Right forelimb (tissue), 1 donor: ENCODE results near the gene IFNA5.
A peak's percentile ranks its signal among the peaks of the same experiment; 100 is the strongest.

Source experiments
- DNase-seq: peaks from one replicate; pipeline ENCODE4 v3.0.0-alpha.2; 2018

The IFNA5 gene

GRCh38 chr9:21305213-21305612 is at the start of gene IFNA5:
Gene IFNA5 (minus strand): TSS chr9:21305313. CDS start chr9:21305256, 57 bp downstream.
- DNase-seq, result no peak

GRCh38 chr9:21350787-21351186 is 45.7 kb upstream of the IFNA5 start, which contains the start of gene IFNA6:
Gene IFNA6 (minus strand): TSS chr9:21350887. CDS start chr9:21350887, 0 bp downstream.
- no peak for DNase-seq

DNA sequence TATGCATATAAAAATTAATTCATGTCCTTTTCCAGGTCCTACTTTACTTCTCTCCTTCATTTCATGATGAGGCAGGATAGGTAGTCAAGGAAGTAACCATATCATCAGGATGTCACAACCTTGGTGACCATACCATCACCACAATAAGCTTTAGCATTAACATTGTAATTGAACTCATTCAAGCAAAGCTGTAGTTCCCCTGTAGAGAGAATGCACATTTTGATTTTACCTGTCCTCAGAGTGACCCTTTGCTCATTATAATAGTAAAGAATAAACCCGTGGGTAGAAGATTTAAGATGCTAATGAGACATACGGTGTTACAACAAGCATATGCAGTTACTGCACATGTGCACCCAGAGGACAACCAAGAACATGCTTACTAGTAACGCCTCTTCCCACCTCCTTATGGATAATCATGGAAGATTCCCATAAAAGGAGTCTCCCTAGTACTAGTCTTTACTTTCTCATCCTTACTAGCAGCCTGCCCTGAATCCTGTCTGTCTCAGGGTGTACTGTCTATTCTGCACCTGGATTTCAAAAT is 43.4 kb upstream of the IFNA5 start:
- DNase-seq, result no peak

- DNase-seq, result no peak
These were observed 35.6 kb upstream of the IFNA5 start for GRCh38 chr9:21340735-21341134.

DNA sequence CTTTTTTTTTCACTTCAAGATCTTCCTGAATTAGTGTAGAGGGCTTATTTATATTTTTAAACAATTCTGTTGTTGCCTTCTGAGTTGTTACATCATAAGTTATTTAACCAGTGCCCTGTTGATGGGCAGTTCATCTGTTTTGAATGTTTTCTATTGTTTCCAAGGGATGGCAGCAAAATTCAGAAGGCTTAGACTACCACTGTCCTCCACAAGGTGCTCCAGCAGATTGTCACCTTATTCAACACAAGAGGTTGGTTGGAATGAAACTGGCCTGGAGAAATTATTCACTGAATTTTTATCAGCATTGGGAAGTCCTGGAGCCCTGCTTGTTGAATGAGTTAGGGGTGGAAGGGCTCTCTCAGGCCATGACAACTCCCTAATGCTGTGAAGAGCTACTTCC is 31.3 kb upstream of the IFNA5 start:
- no peak for DNase-seq

DNA sequence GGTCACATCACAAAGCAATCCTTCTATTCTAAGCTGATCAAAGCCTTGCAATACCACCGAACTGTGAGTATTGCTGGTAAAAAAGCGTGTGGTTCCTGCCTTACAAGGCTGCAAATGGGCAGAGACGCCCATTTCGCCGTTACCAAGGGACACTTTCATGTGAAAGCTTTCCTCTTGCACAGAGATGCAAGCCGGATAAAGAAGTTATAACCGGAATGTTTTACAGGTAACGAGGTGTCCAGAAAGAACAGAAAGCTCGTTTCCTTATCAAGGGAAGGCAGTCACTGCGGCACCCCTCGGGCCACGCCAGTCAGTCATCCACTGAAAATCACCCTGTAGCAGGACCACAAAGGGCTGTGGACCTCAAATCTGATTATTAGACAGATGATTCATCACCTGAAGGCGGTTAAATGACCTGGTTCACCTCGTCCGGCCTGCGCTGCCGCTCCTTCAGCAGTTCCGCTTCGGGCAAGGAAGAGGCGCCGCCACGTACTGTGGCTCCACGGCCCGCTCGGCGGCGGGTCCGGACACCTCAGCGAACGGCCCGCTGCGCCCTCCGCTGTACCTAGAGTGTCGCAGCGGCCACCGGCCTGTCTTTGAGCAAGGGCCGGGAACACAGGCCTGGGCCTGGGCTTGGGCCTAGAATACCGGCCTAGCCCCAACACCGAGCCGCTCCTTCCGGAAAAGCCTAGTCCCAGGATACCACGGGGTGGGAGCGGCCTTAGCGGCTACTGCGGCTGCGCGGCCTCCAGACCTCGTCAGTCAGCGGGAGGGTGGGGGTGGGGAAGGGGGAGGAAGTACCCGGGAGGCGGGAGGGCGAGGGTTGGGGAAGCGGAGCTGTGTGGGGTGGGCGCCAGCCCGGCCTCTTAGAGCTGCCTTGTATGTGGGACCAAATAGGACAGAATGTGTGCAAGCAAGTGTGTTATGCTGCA is 29.9 kb upstream of the IFNA5 start, which contains the start of gene KLHL9:
Gene KLHL9, minus strand, starts transcription at position 704 of the 932 bp plus-strand sequence. Its CDS starts 545 bp downstream, at position 159.
- DNase-seq, result peak; percentile 96

DNA sequence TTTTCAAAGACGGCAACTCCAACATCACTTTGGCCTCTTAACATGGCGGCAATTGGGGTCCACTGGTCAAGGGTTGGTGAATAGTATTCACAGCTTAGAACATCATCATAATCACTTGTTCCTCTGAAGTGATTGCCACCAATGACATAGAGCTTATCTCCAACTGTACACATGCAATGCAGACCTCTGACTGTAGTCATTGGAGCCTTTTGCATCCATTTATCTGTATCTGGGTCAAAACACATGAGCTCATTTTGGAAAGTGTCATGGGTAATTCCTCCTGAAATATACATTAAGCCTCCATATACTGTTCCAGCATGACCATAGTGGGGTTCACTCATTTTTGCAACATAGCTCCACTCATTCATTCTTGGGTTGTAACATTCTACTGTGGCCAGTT is 28.1 kb upstream of the IFNA5 start:
- no peak for DNase-seq

DNA sequence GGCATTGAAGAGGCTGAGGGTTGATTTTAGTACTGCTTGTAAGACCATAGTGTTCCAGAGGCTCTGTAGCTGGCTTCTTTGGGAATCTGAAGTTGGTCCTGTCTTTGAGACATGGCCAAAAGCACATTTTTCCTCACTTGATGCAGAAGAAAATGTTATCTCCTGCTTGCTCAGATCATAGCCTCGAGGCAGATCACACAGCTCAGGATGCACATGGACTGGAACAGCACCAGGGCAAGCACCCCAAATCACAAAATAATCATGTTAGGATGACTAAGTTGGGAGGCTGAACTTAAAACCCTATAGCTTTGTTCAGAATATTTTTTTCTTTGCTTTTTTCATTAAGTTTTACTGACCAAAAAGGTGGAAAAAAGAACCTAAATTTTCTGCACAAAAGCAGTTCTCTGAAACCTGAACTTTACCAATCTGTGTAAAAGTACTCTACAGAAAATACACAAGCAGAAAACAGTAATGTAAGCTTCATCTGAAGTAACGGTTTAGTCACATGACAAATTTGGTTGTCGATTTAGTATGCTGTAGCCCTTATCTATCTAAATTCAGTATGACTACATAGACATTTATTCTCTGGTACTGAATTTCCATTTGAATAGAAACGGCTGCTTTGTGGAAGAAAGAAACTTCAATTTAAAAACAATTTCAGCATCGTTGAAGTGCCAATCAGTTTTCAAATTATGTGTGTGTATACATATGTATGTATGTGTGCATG is 26.7 kb upstream of the IFNA5 start:
- no peak for DNase-seq

DNA sequence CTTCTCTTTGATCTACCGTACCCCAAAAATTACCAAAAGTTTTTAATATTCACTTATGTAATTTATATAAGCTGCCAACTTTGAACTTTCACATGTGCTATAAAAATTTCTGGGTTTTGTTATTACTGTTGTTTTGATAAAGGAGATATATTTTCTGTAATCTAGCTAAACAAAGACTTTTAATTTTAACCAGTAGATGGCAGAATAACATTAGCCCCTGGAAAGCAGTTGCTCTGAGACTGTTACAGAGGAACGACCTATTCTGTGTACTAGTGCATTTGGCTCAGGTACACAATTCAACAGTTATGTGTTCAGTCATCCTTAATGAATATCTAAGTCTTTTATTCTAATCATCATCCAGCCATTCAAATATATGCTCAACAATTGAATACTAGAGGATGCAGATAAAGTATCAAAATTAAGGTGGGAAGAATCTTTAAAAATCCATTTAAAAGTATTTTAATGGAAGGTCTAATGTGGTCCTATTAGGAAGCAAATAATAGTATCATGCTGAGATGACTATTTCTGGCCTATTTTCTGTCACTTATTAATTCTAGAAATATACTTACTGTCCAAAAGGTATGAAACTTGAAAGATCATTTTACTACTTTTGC is 21.5 kb upstream of the IFNA5 start:
- no peak for DNase-seq

GRCh38 chr9:21324047-21324446 is 18.9 kb upstream of the IFNA5 start:
- DNase-seq, result no peak

DNA sequence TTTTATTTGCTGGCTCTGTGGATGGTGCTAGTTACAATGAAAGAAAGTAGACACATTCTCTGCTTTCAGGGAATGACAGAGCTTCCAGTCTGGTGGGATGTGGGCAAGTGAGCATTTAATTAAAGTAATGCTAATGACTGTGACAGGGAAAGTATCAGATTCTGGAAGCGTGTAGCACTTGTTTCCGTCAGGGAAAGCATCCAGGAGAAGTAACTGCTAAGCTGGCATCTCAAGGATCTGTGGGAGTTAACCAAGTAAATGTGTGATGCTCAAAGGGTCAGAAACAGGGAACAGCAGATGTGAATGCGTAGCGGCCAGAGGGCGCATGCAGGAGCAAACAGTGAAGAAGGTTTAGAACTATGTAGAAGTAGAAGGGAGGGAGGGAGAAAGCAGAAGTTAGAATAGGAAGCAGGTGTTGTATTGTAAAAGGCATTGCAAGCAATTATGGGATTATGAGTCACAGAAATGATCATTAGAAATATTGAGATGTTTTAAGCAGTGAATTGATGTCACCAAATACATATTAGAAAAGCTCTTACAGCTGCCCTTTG is 17.9 kb upstream of the IFNA5 start:
- DNase-seq, result no peak

DNA sequence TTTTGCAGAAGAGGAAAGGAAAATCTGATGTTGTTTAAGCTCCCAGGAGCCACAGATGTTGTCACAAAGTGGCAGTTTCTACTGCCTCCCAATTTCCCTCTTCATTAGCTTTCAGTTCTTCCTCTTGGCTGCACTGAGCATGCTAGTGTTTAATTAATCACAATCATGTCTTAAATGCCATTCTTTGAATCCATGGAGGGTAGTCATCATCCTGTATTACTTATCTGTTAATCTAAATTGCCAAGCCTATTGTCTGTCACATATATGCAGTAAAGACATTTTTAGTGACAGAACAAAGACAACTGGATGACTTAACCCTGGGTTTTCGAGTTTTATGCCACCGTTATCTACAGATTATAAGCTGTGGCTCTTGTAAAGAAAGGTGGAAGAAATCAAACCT is 15.4 kb upstream of the IFNA5 start:
- no peak for DNase-seq

- DNase-seq, result peak; percentile 46
These were observed 13.1 kb upstream of the IFNA5 start for GRCh38 chr9:21317956-21318923.

- no peak for DNase-seq
These were observed 11.7 kb upstream of the IFNA5 start for GRCh38 chr9:21316860-21317259.

DNA sequence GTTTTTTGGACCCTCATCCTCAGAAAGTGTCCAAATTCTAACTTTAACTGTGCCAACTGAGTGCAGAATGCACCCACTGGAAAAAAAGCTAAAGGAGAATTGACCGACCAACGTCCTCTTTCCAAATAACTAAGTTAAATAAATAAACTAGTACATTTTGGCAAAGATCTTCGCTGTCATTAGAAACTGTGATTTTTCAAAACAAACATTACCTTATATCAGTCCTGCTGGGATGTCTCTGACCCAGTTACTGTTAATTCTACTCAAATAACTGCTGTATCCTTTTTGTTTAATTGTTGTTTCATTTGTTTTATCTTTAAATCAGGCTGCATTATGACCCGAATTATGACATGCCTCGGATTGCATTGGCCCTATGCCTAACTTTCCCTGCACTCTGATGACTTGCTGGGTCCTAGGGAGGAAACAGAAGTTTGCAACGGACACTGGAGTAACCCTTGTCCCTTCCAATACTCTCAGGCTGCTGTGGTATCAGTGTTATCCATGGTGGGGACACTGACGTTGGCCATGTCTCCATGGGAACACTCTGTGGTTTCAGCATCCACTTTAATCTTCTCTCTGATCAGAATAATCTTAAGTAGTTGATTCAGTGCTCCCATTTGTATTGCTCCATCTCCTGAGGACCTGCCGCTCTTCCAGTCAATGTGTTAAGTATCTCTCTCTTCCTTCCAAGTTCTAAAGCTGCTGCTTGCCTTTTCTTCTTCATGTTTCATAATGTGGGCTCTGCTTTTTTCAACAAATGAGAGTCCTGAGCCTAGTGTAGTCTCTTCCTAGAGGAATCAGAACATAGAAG is 11.1 kb upstream of the IFNA5 start:
- DNase-seq, result no peak

- no peak for DNase-seq
These were observed 9.0 kb upstream of the IFNA5 start for GRCh38 chr9:21314152-21314551.

DNA sequence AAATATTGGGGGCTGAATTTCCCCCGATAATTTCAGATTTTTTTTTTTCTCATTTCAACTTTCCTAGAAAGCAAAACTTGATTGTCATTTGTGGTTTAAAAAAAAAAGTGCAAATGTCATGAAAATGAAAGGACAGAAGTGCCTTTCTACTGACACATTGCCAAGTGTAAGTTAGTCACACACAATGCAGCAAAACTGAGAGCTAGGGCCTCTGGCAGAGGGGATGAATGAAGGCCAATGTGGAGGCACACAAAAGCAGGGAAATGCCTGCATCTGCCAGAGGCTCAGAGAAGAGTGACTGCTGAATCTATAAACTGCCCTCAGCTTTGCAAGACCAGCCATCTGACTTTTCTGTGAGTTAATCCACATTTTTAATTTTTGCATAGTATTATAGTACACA is 6.8 kb upstream of the IFNA5 start:
- no peak for DNase-seq

DNA sequence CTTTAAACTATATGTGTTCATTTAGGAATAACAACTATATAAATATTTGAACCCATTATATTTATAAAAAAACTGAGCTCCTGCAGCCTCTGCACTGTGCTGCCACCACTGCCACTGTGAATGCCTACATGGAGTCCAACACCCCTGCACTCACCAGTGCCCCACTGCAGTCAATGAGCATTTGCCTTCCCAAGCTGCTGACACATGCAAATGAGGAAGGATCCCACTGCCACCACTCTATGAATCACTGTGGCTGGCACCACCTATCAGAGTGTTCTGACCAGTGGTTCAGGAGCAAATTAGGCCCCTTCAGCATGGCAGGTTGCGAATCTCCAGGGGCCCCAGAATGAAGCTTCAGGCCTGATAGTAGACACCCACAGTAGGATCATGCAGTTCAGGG is 9.1 kb downstream of the IFNA5 start:
- DNase-seq, result no peak

- DNase-seq, result no peak
These were observed 10.1 kb downstream of the IFNA5 start for GRCh38 chr9:21294904-21295538.

DNA sequence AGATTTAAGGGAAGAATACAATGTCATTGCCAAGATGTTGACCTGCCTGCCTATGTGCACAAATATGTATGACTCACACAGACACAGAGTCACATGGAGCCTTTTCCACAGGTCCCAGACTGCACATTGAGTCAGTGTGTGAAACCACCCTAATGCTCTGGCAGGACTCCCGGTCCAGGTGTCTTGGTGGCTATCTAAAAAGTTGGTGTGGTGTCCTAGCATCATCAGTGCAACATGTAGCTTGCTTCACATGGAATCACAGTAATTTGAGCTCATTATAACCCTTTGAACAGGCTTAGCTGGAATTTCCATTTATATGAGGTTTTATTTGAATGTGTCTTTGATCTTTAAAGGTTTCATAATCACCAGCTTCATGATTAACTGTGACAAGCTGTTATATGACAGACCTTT is 10.7 kb downstream of the IFNA5 start:
- no peak for DNase-seq
